CD4-positive, alpha-beta T cell treated with Interleukin-10 for 1 hour (primary cell): ENCODE results near the gene RNF31.
A peak's percentile ranks its signal among the peaks of the same experiment; 100 is the strongest.

Experiments used
- DNase-seq: peaks from one replicate; pipeline ENCODE4 v3.0.0-alpha.2; 2020

Gene RNF31

DNA sequence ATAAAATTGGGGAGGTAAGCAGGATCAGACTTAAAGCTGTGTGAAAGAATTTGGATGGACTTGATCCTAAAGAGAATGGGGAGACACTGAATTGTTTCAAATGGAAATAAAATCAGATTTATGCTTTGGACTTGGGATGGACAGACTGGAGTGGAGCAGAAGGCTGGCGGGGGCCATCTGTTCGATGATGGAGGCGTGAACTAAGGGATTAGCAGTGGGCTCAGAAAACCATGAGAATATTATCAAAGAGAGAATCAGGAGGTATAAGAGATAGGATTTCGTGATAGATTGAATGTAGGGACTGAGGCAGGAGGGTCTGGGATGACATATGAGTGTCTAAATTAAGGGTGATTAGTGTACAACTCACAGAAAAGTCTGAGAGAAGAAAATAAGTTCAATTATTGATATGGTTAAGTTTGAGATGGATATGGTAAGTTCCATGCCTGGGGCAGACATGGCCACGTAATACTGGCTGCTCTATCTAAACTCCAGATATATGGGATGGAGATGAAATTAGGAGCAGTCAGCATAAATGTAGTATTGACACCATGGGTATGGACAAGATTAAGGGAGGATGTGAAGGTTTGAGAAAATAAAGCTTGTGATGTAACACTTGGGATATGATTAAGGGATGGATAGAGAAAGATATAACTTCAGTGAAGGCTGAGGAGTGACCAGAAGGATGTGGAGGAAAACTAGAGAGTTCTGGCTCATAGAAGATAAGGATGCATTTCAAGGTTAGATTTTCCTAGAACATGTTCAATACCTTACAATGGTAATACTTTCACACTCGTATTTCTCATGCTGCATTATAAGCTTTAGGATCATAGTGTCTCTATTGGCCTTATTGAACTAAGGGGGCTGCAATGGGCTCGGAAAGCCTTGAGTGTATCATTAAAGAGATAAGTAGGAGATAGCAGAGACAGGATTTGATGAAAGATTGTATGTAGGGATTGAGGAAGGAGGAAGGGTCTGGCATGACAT is 57.2 kb downstream of the RNF31 start:
- DNase-seq: no peak

DNA sequence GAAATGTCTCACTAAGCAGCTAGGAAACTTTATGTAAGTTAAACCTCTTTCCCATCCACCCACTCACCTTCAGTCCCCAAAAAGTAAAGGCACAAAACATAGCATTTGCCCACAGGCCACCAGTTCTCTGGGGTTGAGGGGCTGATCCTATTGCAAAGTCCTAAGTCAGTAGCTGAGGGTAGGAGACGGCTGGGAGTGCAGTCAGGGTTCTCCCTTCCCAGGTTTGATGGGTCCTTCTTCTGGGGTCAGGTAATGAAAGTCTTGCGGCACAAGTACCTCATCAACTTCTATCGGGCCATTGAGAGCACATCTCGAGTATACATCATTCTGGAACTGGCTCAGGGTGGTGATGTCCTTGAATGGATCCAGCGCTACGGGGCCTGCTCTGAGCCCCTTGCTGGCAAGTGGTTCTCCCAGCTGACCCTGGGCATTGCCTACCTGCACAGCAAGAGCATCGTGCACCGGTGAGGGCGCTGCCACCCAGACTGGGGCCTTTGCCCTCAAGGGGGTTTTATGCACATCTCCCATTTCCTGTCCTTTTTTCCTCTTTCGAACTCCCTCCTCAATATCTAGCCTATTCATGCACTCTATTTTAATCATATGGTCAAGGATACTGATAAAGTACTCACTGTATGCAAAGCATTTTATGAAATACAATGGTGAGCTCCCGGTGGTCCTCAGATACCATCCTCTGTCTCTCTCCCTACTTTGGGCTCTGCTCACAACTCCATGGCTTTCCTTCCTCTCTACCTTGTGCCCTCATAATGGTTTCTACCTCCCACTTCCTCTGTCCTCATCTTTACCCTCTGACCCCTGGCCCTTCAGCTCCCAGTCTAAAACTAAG is 59.2 kb downstream of the RNF31 start:
- DNase-seq: no peak

DNA sequence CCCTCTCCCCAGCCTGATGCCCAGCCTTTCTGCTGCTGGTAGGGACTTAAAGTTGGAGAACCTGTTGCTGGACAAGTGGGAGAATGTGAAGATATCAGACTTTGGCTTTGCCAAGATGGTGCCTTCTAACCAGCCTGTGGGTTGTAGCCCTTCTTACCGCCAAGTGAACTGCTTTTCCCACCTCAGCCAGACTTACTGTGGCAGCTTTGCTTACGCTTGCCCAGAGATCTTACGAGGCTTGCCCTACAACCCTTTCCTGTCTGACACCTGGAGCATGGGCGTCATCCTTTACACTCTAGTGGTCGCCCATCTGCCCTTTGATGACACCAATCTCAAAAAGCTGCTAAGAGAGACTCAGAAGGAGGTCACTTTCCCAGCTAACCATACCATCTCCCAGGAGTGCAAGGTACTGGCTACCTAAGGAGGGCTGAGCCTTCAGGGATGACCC is 59.8 kb downstream of the RNF31 start:
- DNase-seq: peak; percentile 16

DNA sequence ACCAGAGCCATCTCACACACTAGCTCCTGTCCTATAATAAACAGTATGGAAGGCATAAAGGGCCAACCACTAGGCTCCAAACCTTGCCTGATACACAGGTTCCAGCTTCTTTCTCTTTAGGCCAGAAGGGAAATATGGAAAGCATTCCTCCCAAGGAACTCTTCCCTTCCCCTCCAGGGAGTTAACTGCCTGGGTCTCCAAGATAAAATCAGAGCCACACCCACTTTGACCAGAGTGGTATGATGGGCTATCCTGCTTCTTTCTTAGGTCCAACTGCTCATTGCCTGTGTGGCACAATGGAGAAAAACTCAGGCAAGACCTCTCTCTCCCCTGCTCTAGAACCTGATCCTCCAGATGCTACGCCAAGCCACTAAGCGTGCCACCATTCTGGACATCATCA is 60.3 kb downstream of the RNF31 start:
- no peak for DNase-seq
